CD4-positive, alpha-beta T cell treated with Interleukin-17A for 1 hour (primary cell): Measurements from ENCODE around the gene C1orf159.
A peak's percentile ranks its signal among the peaks of the same experiment; 100 is the strongest.
"Not testable (repeated sequence)": the region's sequence is repeated elsewhere in the genome, so short reads cannot be mapped to it uniquely, and the experiment has no call there.

Experiments used
- DNase-seq: peaks from one replicate; pipeline ENCODE4 v3.0.0-alpha.2; 2020

The C1orf159 gene

GRCh38 chr1:1063945-1064831, 51.7 kb downstream of the C1orf159 start:
- peak; percentile 79 for DNase-seq

GRCh38 chr1:1063261-1063944, 52.5 kb downstream of the C1orf159 start:
- no peak for DNase-seq

- no peak for DNase-seq
These were observed 53.3 kb downstream of the C1orf159 start for GRCh38 chr1:1062348-1063163.

GRCh38 chr1:1061682-1062345, 54.1 kb downstream of the C1orf159 start:
- no peak for DNase-seq

- DNase-seq: no peak
These were observed 55.4 kb downstream of the C1orf159 start for GRCh38 chr1:1060281-1061000.

GRCh38 chr1:1059494-1060280, 56.2 kb downstream of the C1orf159 start:
- DNase-seq: peak; percentile 90

- DNase-seq: peak; percentile 37
These were observed 56.9 kb downstream of the C1orf159 start for GRCh38 chr1:1058921-1059493.

- DNase-seq: no peak
These were observed 57.6 kb downstream of the C1orf159 start for GRCh38 chr1:1058088-1058905.

- DNase-seq: not testable (repeated sequence)
These were observed 58.2 kb downstream of the C1orf159 start for GRCh38 chr1:1057769-1058087.

- no peak for DNase-seq
These were observed 59.8 kb downstream of the C1orf159 start for GRCh38 chr1:1055841-1056736.

- DNase-seq: no peak
These were observed 60.9 kb downstream of the C1orf159 start for GRCh38 chr1:1054971-1055370.

- DNase-seq: no peak
These were observed 61.7 kb downstream of the C1orf159 start for GRCh38 chr1:1054099-1054700.

- no peak for DNase-seq
These were observed 62.2 kb downstream of the C1orf159 start for GRCh38 chr1:1053682-1054081.

GRCh38 chr1:1053022-1053421, 62.9 kb downstream of the C1orf159 start:
- DNase-seq: no peak

GRCh38 chr1:1052003-1052840, 63.7 kb downstream of the C1orf159 start:
- DNase-seq: no peak

GRCh38 chr1:1051127-1051810, 64.6 kb downstream of the C1orf159 start:
- DNase-seq: no peak

GRCh38 chr1:1050577-1051052, 65.3 kb downstream of the C1orf159 start:
- no peak for DNase-seq
